HepG2 (cell line): ENCODE measurements around the gene MRPS21. TPM values are rescaled to one million over a fixed set of nuclear protein-coding genes. Genes with fewer than 3 reads are reported as not detected.
A peak's percentile ranks its signal among the peaks of the same experiment; 100 is the strongest.

ENCODE experiments used
- GABPA ChIP-seq, 2 experiments: IDR thresholded peaks; 2 replicates each; pipeline ENCODE4 v1.6.1; 2011 to 2016; ENCODE audit warnings: low read depth in 2 of 2, low read length in 1 of 2, missing biosample characterization in 1 of 2, missing genetic modification characterization in 1 of 2
- HNRNPLL ChIP-seq: fragments of 200-400 bp; formaldehyde crosslinking; IDR thresholded peaks from 2 replicates; pipeline ENCODE4 v1.6.1; 2017; ENCODE audit warnings: mild to moderate bottlenecking, low read depth, low read length; ENCODE audit not compliant: poor library complexity, severe bottlenecking
- JUN ChIP-seq: sonication (generic); formaldehyde crosslinking; IDR thresholded peaks from 2 replicates; pipeline ENCODE4 v1.4.0; 2020; ENCODE audit warnings: mild to moderate bottlenecking, missing genetic modification reagents
- PRMT3 ChIP-seq: sonication (generic); formaldehyde crosslinking; IDR thresholded peaks from 2 replicates; pipeline ENCODE4 v1.8.1; 2022; ENCODE audit warnings: low read depth, mild to moderate bottlenecking, moderate library complexity, missing genetic modification reagents, borderline replicate concordance
- SP1 ChIP-seq, 2 experiments: fragments of 450-650 bp in 1 of 2; sonication (generic) in 1 of 2; formaldehyde crosslinking in 1 of 2; IDR thresholded peaks; 2 replicates each; pipeline versions ENCODE4 v1.4.0 to v1.6.1; 2016 to 2020; ENCODE audit warnings: missing genetic modification reagents in 1 of 2
- TBX2 ChIP-seq: sonication (generic); formaldehyde crosslinking; IDR thresholded peaks from 2 replicates; pipeline ENCODE4 v1.5.0; 2020; ENCODE audit warnings: missing genetic modification reagents, mild to moderate bottlenecking, borderline replicate concordance
- ZNF431 ChIP-seq: sonication (generic); formaldehyde crosslinking; IDR thresholded peaks from 2 replicates; pipeline ENCODE4 v1.9.0; 2022; ENCODE audit warnings: missing genetic modification reagents, low read depth, mild to moderate bottlenecking, borderline replicate concordance
- polyA plus RNA-seq, 8 experiments: library from polyadenylated mRNA; depleted of rRNA in 3 of 8; stranded (reverse) in 7 of 8; unstranded in 1 of 8; fragments of >200 nt; fragmentation: Illumina TruSeq in 4 of 8; extraction: Trizol in 4 of 8; gene quantifications; 2 replicates each; pipeline versions ENCODE4 v1.2.1 to v1.2.3, GENCODE V29; 2011 to 2016; ENCODE audit warnings: low read depth in 4 of 8, missing spikeins in 1 of 8, mixed read lengths in 1 of 8; ENCODE audit not compliant: insufficient read depth in 1 of 8
- total RNA-seq, 5 experiments: library from RNA; depleted of rRNA; stranded (reverse); fragments of >200 nt; fragmentation: Illumina TruSeq; extraction: Trizol; gene quantifications; 2 replicates each; pipeline ENCODE4 v1.2.3, GENCODE V29; 2016; ENCODE audit warnings: low read depth in 1 of 5
- TF ChIP-seq, protein P1 (sequence below): sonication (generic); formaldehyde crosslinking; IDR thresholded peaks from 2 replicates; pipeline ENCODE4 v1.5.1; 2020; ENCODE audit warnings: mild to moderate bottlenecking, missing genetic modification reagents
- TF ChIP-seq, protein P2 (sequence below): IDR thresholded peaks from 2 replicates; pipeline ENCODE4 v1.6.1; 2012; ENCODE audit warnings: low read length, improper control_type of control experiment
- TF ChIP-seq, protein P3 (sequence below): sonication (generic); formaldehyde crosslinking; IDR thresholded peaks from 2 replicates; pipeline ENCODE4 v1.8.0; 2022; ENCODE audit warnings: mild to moderate bottlenecking, missing genetic modification reagents, borderline replicate concordance
- TF ChIP-seq, protein P4 (sequence below): sonication (generic); formaldehyde crosslinking; conservative IDR thresholded peaks from 2 replicates; pipeline ENCODE4 v1.4.0; 2020; ENCODE audit warnings: missing genetic modification reagents
- TF ChIP-seq, protein P5 (sequence below): sonication (generic); formaldehyde crosslinking; conservative IDR thresholded peaks from 2 replicates; pipeline ENCODE4 v1.8.0; 2022; ENCODE audit warnings: mild to moderate bottlenecking, moderate library complexity, missing genetic modification reagents

The MRPS21 gene
- total and polyA plus RNA-seq, 2 of the 13 experiments (the other 11 are each of a cell fraction or from before 2014, with no cell fraction given) = 59.4 to 64.2 TPM

DNA sequence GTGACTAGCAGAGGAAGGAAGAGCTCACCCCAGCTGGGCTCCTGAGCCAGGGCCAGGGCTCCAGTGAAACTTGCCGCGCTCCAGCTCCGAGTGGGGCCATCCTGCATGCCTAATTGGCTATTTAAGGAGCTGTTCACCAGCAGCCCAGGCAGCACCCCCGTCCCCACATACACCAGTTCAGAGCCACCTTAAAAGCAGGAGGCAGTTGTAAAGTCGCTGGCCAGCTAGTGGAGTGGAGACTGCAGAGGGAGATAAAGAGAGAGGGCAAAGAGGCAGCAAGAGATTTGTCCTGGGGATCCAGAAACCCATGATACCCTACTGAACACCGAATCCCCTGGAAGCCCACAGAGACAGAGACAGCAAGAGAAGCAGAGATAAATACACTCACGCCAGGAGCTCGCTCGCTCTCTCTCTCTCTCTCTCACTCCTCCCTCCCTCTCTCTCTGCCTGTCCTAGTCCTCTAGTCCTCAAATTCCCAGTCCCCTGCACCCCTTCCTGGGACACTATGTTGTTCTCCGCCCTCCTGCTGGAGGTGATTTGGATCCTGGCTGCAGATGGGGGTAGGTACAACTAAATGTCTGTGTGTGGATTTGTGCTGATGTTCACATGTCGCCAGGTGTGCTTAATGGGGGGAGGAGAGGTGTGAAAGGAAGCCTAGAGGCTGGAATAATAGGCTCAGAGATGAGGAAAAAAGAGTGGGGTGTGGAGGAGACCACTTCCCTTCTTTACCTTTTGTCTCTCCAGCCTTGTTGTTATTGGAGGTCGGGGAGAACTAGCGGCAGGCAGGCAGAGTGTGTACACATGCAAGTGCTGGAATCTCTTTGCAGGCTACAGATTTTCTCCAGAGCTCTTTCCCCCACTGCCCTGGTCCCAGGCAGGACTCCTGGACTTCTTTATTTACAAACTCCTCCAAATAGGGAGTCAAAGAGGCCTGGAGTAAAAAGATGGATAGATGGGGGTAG, 35.8 kb upstream of the MRPS21 start, which contains the start of gene CA14 (continued):
- TF ChIP-seq ZNF431 (CRISPR knock-in tag) (0 out of 2 replicates have a peak, but pooled peaks have one; percentile 46), HNRNPLL (no peak), SP1 (IDR thresholded peaks at IDR 0.05) (no peak), SP1 (CRISPR knock-in tag; IDR thresholded peaks at IDR 0.05) (no peak), PRMT3 (CRISPR knock-in tag) (no peak), JUN (CRISPR knock-in tag) (no peak), GABPA (IDR thresholded peaks at IDR 0.05; ENCODE audit: low read depth, low read length) (no peak), GABPA (CRISPR knock-in tag; IDR thresholded peaks at IDR 0.05; ENCODE audit: low read depth) (peak; percentile 18; the same call in 1 of the 2 replicates), TBX2 (CRISPR knock-in tag) (peak; percentile 36; the same call in 1 of the 2 replicates)
- TF ChIP-seq, protein P1, sequence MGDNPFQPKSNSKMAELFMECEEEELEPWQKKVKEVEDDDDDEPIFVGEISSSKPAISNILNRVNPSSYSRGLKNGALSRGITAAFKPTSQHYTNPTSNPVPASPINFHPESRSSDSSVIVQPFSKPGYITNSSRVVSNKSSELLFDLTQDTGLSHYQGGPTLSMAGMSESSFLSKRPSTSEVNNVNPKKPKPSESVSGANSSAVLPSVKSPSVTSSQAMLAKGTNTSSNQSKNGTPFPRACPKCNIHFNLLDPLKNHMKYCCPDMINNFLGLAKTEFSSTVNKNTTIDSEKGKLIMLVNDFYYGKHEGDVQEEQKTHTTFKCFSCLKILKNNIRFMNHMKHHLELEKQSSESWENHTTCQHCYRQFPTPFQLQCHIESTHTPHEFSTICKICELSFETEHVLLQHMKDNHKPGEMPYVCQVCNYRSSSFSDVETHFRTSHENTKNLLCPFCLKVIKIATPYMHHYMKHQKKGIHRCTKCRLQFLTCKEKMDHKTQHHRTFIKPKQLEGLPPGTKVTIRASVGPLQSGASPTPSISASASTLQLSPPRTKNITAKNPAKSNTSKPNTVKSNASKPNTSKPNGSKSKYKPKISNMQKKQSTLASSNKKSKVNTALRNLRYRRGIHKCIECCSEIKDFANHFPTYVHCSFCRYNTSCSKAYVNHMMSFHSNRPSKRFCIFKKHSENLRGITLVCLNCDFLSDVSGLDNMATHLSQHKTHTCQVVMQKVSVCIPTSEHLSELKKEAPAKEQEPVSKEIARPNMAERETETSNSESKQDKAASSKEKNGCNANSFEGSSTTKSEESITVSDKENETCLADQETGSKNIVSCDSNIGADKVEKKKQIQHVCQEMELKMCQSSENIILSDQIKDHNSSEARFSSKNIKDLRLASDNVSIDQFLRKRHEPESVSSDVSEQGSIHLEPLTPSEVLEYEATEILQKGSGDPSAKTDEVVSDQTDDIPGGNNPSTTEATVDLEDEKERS (CRISPR knock-in tag) = no peak
- TF ChIP-seq, protein P2, sequence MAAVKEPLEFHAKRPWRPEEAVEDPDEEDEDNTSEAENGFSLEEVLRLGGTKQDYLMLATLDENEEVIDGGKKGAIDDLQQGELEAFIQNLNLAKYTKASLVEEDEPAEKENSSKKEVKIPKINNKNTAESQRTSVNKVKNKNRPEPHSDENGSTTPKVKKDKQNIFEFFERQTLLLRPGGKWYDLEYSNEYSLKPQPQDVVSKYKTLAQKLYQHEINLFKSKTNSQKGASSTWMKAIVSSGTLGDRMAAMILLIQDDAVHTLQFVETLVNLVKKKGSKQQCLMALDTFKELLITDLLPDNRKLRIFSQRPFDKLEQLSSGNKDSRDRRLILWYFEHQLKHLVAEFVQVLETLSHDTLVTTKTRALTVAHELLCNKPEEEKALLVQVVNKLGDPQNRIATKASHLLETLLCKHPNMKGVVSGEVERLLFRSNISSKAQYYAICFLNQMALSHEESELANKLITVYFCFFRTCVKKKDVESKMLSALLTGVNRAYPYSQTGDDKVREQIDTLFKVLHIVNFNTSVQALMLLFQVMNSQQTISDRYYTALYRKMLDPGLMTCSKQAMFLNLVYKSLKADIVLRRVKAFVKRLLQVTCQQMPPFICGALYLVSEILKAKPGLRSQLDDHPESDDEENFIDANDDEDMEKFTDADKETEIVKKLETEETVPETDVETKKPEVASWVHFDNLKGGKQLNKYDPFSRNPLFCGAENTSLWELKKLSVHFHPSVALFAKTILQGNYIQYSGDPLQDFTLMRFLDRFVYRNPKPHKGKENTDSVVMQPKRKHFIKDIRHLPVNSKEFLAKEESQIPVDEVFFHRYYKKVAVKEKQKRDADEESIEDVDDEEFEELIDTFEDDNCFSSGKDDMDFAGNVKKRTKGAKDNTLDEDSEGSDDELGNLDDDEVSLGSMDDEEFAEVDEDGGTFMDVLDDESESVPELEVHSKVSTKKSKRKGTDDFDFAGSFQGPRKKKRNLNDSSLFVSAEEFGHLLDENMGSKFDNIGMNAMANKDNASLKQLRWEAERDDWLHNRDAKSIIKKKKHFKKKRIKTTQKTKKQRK = no peak
- TF ChIP-seq, protein P3, sequence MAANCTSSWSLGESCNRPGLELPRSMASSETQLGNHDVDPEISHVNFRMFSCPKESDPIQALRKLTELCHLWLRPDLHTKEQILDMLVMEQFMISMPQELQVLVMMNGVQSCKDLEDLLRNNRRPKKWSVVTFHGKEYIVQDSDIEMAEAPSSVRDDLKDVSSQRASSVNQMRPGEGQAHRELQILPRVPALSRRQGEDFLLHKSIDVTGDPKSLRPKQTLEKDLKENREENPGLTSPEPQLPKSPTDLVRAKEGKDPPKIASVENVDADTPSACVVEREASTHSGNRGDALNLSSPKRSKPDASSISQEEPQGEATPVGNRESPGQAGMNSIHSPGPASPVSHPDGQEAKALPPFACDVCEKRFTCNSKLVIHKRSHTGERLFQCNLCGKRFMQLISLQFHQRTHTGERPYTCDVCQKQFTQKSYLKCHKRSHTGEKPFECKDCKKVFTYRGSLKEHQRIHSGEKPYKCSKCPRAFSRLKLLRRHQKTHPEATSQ (CRISPR knock-in tag) = no peak
- TF ChIP-seq, protein P4, sequence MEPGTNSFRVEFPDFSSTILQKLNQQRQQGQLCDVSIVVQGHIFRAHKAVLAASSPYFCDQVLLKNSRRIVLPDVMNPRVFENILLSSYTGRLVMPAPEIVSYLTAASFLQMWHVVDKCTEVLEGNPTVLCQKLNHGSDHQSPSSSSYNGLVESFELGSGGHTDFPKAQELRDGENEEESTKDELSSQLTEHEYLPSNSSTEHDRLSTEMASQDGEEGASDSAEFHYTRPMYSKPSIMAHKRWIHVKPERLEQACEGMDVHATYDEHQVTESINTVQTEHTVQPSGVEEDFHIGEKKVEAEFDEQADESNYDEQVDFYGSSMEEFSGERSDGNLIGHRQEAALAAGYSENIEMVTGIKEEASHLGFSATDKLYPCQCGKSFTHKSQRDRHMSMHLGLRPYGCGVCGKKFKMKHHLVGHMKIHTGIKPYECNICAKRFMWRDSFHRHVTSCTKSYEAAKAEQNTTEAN (CRISPR knock-in tag) = peak; percentile 56; the same call in 1 of the 2 replicates
- TF ChIP-seq, protein P5, sequence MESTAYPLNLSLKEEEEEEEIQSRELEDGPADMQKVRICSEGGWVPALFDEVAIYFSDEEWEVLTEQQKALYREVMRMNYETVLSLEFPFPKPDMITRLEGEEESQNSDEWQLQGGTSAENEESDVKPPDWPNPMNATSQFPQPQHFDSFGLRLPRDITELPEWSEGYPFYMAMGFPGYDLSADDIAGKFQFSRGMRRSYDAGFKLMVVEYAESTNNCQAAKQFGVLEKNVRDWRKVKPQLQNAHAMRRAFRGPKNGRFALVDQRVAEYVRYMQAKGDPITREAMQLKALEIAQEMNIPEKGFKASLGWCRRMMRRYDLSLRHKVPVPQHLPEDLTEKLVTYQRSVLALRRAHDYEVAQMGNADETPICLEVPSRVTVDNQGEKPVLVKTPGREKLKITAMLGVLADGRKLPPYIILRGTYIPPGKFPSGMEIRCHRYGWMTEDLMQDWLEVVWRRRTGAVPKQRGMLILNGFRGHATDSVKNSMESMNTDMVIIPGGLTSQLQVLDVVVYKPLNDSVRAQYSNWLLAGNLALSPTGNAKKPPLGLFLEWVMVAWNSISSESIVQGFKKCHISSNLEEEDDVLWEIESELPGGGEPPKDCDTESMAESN (CRISPR knock-in tag) = 0 out of 2 replicates have a peak, but pooled peaks have one; percentile 38
